GM19023 (cell line): Measurements from ENCODE around the gene SAMD7.

Experiments used
- ATAC-seq: cut with Tn5 transposase; IDR thresholded peaks from one replicate; pipeline ENCODE4 v1.9.1; 2021; ENCODE audit warnings: mild to moderate bottlenecking, moderate library complexity; ENCODE audit not compliant: unreplicated experiment

Gene SAMD7

DNA sequence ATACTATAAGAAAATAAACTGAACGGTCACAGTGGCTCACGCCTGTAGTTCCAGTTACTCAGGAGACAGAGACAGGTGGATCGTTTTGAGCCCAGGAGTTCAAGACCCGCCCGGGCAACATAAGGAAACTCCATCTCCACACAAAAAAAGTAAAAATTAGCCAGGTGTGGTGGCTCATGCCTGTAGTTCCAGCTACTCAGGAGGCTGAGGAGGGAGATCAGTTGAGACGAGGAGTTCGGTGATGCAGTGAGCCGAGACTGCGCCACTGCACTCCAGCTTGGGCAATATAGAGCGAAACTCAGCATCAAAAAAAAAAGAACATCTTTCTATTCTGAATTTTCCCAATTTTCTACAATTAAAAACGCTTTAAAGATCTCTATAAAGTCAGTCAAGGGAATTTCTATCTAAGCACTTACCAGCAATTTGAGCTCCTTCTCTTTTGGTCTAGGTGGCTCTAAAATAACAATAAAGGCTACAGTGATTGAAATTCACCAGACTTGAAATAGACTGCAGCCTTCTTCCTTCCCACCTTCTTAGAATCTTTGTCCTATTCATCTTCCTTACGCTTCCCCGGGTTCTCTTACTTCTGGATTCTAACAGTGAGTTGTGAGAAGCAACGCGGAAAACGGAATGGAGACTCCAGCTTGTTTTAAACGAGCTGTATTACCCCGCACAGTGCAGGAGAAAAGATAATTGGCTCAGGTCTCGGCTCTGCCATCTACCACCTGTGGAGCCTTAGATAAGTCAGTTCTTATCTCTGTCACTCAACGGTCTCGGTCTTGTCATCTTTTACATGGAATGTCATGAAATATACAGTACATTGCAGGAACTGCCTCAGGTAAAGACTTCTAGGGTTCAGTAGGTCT lies 54.4 kb downstream of the SAMD7 start:
- ATAC-seq: peak; percentile 13

- ATAC-seq: peak; percentile 93
These were observed 55.1 kb downstream of the SAMD7 start, which contains the start of gene SEC62 for GRCh38 chr3:169966428-169966950. SEC62 (plus strand) TSS chr3:169966807; CDS start chr3:169966823, 16 bp downstream.

DNA sequence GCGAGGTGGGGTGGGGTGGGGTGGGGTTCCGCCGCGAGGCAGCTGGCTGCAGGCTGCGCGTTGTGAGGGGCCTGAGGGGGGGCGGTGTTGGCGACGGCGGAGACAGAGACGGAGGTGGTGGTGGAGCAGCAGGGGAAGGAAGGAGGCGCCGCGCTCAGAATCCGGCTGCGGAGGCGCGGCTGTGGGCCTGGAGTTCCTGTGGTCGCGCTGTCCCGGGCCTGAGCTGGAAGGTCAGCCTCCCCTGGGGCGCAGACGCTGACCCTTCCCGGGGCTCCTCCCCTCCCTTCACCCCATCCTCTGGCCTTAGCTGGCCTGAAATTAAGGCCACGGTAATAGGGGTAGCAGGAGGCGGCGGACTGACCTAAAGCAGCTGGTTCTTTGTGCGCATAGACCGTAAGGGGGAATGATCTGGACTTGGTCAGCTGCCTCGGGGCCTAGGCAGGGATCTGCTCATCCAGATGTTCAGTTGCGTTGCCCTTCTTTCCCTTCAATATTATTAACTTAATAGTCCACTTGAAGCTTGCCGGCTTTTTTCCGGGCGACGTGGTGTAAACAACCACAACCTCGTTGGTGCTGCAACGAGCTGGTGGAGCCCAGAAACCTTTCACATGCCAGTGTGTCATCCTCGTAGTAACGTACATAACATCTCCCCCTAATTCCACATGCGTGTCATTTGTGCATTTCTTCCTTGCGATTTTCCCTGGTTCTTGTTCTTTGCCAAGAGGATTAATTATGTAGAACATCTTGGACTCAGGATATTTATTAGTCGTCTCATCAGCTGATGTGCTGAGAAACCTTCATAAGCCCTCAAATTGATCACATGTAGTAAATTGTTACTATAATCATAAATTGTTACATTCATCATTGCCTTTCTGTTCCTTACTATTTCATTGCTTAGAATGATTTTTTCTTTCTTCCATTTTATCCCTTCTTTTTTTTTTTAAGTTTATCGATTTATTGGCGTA lies 55.9 kb downstream of the SAMD7 start:
- ATAC-seq: peak; percentile 56

GRCh38 chr3:169968224-169968885 lies 57.0 kb downstream of the SAMD7 start:
- no peak for ATAC-seq

DNA sequence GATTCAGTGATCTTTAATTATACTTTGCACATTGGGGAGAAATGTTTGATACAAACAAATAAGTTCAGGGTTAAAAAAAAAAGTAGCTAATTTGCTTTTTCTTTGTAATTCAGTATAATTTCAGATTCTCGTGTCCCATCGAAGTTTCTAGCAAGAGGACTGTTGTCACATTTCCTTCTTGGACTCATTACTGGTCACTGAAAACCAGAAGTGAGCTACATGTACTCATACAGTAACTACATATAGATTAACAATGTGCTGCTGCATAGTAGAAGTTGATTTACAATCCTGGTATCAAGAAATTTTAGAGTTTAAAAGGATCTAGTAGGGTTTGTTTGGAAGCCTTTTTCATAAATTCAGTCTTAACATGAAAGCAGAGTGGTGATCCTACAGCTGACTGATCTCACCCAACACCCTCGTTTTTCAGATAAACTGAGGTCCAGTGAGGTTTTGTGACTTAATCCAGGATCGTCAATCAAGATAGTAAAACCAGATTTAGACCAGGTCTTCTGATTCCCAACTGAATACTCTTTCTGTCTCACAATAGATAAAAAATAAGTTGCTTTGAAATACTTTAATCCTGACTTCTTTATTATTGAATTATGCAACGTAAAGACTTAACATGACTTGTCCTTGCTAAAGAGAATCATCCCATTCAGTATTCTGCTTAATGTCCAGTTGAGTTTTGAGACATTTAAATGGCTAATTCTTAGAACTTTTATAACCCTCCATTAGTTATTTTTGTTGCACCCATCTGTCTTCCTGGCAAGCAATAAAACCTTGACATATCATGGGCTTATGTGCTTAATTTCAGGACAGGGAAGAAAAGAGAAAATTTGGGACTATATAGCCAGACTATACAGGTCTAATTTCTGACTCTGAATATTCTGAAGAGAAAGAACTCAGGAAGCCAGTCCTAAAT lies 58.1 kb downstream of the SAMD7 start:
- no peak for ATAC-seq

DNA sequence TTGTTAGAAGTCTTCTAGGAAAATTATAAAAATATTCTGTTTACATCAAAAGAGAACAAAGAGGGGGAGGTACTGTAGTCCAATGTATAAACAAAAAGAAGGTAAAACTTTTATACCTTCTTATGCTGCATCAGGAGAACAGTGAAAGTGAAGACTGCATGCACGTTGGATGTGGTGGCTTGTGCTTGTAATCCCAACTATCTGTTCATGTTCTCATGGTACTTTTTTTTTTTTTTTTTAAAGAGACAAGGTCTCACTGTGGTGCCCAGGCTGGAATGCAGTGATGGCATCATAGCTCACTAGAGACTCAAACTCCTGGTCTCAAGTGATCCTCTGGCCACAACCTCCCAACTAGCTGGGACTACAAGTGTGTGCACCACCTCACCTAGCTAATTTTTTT lies 59.5 kb downstream of the SAMD7 start:
- ATAC-seq: no peak

DNA sequence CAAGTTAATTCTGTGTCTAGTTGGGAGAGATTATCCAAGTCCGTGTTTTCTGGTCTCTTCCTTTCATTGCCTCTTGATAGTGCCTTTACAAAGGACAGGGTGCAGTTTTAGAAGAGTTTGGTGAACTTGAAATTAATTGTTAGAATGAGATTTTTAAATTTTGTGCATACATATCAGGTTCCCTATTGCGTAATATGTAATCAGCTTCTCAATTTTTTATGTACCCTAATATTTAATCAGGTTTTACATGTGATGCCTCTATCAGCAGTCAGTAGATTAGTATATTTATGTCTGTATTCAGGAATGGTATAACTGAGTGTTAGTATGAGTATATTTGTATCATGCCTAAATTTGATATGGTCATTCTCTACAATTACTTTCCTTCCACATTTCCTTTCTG lies 60.1 kb downstream of the SAMD7 start:
- ATAC-seq: no peak

GRCh38 chr3:169980055-169980454 lies 68.7 kb downstream of the SAMD7 start:
- ATAC-seq: no peak

- ATAC-seq: no peak
These were observed 72.9 kb downstream of the SAMD7 start for GRCh38 chr3:169984292-169984691.
